Activated naive CD8-positive, alpha-beta T cell treated with anti-CD3 and anti-CD28 coated beads, Interleukin-2, amount 50 U/mL, for 24 hours (primary cell): ENCODE results near the gene ADCY7.

Experiments used
- ATAC-seq: fragments of 150-1000 bp; cut with Tn5 transposase; one replicate; pipeline ENCODE4 v1.10.0; 2021
- DNase-seq: peaks from one replicate; pipeline ENCODE4 v3.0.0; 2021
- H3K27ac Mint-ChIP-seq: one replicate; pipeline ENCODE4 v1.8.0; 2021; ENCODE audit warnings: mild to moderate bottlenecking, mixed read lengths
- H3K27me3 Mint-ChIP-seq: one replicate; pipeline ENCODE4 v1.8.0; 2021; ENCODE audit warnings: mixed read lengths
- H3K36me3 Mint-ChIP-seq: one replicate; pipeline ENCODE4 v1.8.0; 2021; ENCODE audit warnings: low read depth, mixed read lengths
- H3K4me1 Mint-ChIP-seq: one replicate; pipeline ENCODE4 v1.8.0; 2021; ENCODE audit warnings: mixed read lengths
- H3K4me3 Mint-ChIP-seq: one replicate; pipeline ENCODE4 v1.8.0; 2021; ENCODE audit warnings: mild to moderate bottlenecking, moderate library complexity, mixed read lengths
- H3K9me3 Mint-ChIP-seq: one replicate; pipeline ENCODE4 v1.8.0; 2021; ENCODE audit warnings: mixed read lengths

ADCY7 gene

DNA sequence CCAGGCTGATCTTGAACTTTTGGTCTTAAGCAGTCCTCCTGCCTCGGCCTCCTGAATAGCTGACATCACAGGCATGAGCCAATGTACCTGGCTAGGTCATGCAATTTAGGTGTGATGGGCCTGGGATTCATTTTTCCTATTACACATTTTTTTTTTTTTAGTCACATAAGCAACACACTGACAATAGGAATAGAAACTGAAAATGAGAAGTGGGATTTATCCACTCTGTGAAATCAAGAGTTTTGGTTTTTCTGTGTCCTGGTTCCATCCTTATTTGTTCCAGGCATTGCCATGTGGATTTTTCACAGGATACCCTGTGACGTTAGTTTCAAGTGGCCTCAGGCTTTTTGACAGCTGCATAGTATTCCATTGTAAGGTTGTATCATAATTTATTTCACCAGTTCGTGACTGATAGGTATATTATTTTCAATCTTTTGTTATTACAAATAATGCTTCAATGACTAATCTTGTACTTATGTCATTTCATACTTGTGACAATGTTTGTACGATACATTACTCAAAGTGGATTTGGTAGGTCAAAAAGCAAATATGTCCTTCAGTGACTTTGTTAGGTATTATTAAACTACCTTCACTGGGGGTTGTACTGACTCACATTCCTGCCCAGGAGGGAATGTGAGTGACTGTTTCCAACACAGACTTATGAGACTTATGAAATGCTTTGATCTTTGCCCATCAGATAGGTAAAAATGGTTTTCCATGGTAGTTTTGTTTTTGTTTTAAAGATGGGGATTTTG is 10.6 kb downstream of the ADCY7 start:
- no peak for DNase-seq
- H3K36me3 Mint-ChIP-seq = peaks cover 18% of the 10 kb centered on the region
- no peaks in the 10 kb centered on the region for H3K9me3 Mint-ChIP-seq
- peak overlapping the region; percentile 84 for H3K27ac Mint-ChIP-seq
- H3K4me3 Mint-ChIP-seq = peak overlapping the region; percentile 43
- ATAC-seq = peak; percentile 62
- no peaks in the 10 kb centered on the region for H3K27me3 Mint-ChIP-seq
- H3K4me1 Mint-ChIP-seq = peaks cover 96% of the 10 kb centered on the region

DNA sequence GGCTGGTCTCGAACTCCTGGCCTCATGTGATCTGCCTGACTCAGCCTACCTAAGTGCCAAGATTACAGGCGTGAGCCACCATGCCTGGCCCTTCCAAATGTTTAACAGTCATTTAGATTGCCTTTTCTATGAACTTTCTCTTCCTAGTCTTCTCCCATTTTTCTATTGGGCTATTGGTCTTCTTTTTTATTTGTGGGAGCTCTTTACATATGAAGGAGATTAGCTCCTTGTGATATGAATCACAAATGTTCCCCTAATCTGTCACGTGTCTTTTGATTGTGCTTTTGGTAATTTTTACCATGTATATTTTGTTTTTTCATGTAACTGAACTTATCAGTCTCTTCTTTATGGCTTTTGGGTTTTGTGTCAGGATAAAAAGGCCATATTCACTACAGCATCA is 11.9 kb downstream of the ADCY7 start:
- peak overlapping the region; percentile 43 for H3K4me3 Mint-ChIP-seq
- peak overlapping the region; percentile 84 for H3K27ac Mint-ChIP-seq
- no peaks in the 10 kb centered on the region for H3K27me3 Mint-ChIP-seq
- DNase-seq (no peak), ATAC-seq (no peak)
- no peaks in the 10 kb centered on the region for H3K9me3 Mint-ChIP-seq
- H3K36me3 Mint-ChIP-seq = peaks cover 18% of the 10 kb centered on the region
- H3K4me1 Mint-ChIP-seq = peaks cover 97% of the 10 kb centered on the region

- H3K9me3 Mint-ChIP-seq = no peaks in the 10 kb centered on the region
- H3K4me3 Mint-ChIP-seq = peak overlapping the region; percentile 6
- H3K27me3 Mint-ChIP-seq = no peaks in the 10 kb centered on the region
- DNase-seq = no peak
- H3K36me3 Mint-ChIP-seq = peaks cover 18% of the 10 kb centered on the region
- H3K27ac Mint-ChIP-seq = peak overlapping the region; percentile 36
- no peak for ATAC-seq
- peaks cover 97% of the 10 kb centered on the region for H3K4me1 Mint-ChIP-seq
Observed at GRCh38 chr16:50279504-50279865, 13.1 kb downstream of the ADCY7 start.

DNA sequence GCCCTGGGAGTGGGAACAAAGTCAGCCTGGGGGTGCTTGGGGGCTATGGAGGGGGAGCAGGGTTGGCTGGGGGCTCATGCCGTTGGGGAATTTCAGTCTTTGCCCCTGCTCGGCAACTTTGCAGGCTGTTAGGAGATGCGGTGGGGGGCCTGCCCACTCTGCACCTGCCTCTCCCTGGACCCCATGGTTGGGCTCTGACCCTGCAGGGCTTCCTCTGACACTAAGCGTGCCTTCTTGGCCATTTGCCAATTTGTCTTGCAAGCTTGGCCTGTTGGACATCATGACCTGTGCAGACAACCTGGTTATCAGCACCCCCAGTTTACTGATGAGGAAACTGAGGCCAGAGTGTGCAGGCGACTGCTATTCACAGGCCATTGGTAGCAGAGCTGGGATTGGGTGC is 14.6 kb downstream of the ADCY7 start:
- Mint-ChIP-seq H3K36me3 (peaks cover 20% of the 10 kb centered on the region), H3K4me3 (no peak overlapping the region)
- ATAC-seq = no peak

DNA sequence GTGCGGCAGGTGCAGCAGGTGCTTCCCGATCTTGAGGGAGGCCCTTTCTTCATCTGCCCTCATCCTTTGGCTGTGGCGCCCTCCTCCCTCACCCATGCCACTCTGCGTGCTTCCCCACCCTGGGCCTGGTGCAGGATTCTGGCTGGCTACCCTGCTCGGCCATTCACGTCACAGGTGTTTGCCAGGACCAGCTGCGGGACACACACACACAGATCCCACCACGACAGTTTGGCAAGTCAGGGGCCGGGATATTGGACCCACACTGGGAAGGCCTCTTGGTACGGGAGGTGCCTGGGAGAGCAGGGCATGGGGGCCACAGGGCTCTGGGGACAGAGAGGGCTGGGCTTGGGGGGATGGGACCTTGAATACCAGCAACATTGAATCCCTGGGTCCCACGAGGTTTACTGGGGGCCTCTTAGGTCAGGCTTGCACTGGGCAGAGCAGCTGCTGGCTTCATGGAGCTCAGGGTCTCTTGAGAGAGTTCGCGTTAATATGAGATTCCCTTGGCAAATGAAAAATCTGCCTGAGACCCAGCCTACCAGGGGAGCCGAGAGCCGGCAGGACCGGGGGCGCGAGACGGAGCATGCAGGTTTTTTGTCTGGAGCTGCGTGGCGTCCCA is 15.1 kb downstream of the ADCY7 start:
- ATAC-seq (no peak), DNase-seq (no peak)
- Mint-ChIP-seq H3K4me1 (peaks cover 90% of the 10 kb centered on the region), H3K27ac (no peak overlapping the region), H3K36me3 (peaks cover 22% of the 10 kb centered on the region), H3K4me3 (peak overlapping the region; percentile 51), H3K27me3 (no peaks in the 10 kb centered on the region), H3K9me3 (no peaks in the 10 kb centered on the region)

More for the DNA sequence above, 14.6 kb downstream of the ADCY7 start:
- no peak for DNase-seq
- no peaks in the 10 kb centered on the region for H3K27me3 Mint-ChIP-seq
- peaks cover 95% of the 10 kb centered on the region for H3K4me1 Mint-ChIP-seq
- H3K9me3 Mint-ChIP-seq = no peaks in the 10 kb centered on the region
- H3K27ac Mint-ChIP-seq = no peak overlapping the region

- H3K4me3 Mint-ChIP-seq = peak overlapping the region; percentile 51
- H3K27ac Mint-ChIP-seq = peak overlapping the region; percentile 46
- peak; percentile 47 for ATAC-seq
- no peaks in the 10 kb centered on the region for H3K27me3 Mint-ChIP-seq
- H3K36me3 Mint-ChIP-seq = peaks cover 23% of the 10 kb centered on the region
- no peaks in the 10 kb centered on the region for H3K9me3 Mint-ChIP-seq
- peaks cover 84% of the 10 kb centered on the region for H3K4me1 Mint-ChIP-seq
- DNase-seq = peak; percentile 65
Observed at GRCh38 chr16:50282010-50282538, 15.7 kb downstream of the ADCY7 start.

- Mint-ChIP-seq H3K27ac (peak overlapping the region; percentile 46), H3K4me3 (no peak overlapping the region), H3K27me3 (no peaks in the 10 kb centered on the region), H3K36me3 (peaks cover 23% of the 10 kb centered on the region), H3K4me1 (peaks cover 74% of the 10 kb centered on the region), H3K9me3 (no peaks in the 10 kb centered on the region)
- ATAC-seq = no peak
- DNase-seq = no peak
Observed at GRCh38 chr16:50282955-50283631, 16.7 kb downstream of the ADCY7 start.

- peaks cover 62% of the 10 kb centered on the region for H3K4me1 Mint-ChIP-seq
- no peak for DNase-seq
- no peaks in the 10 kb centered on the region for H3K9me3 Mint-ChIP-seq
- H3K36me3 Mint-ChIP-seq = peaks cover 22% of the 10 kb centered on the region
- no peak for ATAC-seq
- H3K4me3 Mint-ChIP-seq = no peak overlapping the region
- peak overlapping the region; percentile 41 for H3K27ac Mint-ChIP-seq
- no peaks in the 10 kb centered on the region for H3K27me3 Mint-ChIP-seq
Observed at GRCh38 chr16:50284131-50284911, 18.0 kb downstream of the ADCY7 start.

GRCh38 chr16:50285406-50286003 is 19.2 kb downstream of the ADCY7 start:
- no peak overlapping the region for H3K27ac Mint-ChIP-seq
- no peak for ATAC-seq
- DNase-seq = no peak
- no peaks in the 10 kb centered on the region for H3K9me3 Mint-ChIP-seq
- H3K27me3 Mint-ChIP-seq = no peaks in the 10 kb centered on the region
- H3K4me1 Mint-ChIP-seq = peaks cover 50% of the 10 kb centered on the region
- no peak overlapping the region for H3K4me3 Mint-ChIP-seq
- H3K36me3 Mint-ChIP-seq = peaks cover 25% of the 10 kb centered on the region

- Mint-ChIP-seq H3K36me3 (peaks cover 25% of the 10 kb centered on the region), H3K9me3 (no peaks in the 10 kb centered on the region), H3K4me3 (no peak overlapping the region), H3K27ac (no peak overlapping the region), H3K27me3 (no peaks in the 10 kb centered on the region), H3K4me1 (peaks cover 39% of the 10 kb centered on the region)
- DNase-seq (no peak), ATAC-seq (no peak)
Observed at GRCh38 chr16:50286681-50287080, 20.3 kb downstream of the ADCY7 start.

DNA sequence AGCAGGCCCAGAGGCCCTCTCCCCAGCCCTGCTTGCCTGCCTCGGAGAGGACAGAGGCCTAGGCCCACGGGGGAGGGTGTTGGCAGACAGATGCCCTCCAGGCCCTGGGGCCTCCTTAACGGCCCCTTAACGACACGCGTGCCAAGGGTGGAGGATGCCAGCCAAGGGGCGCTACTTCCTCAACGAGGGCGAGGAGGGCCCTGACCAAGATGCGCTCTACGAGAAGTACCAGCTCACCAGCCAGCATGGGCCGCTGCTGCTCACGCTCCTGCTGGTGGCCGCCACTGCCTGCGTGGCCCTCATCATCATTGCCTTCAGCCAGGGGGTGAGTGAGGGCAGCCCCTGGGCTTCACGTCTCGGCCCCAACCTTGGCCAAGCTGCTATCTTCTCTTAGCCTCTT is 21.7 kb downstream of the ADCY7 start:
- no peak for DNase-seq
- no peak for ATAC-seq
- Mint-ChIP-seq H3K4me3 (no peak overlapping the region), H3K36me3 (peaks cover 28% of the 10 kb centered on the region), H3K4me1 (peaks cover 27% of the 10 kb centered on the region), H3K27me3 (no peaks in the 10 kb centered on the region), H3K27ac (no peak overlapping the region), H3K9me3 (no peaks in the 10 kb centered on the region)

DNA sequence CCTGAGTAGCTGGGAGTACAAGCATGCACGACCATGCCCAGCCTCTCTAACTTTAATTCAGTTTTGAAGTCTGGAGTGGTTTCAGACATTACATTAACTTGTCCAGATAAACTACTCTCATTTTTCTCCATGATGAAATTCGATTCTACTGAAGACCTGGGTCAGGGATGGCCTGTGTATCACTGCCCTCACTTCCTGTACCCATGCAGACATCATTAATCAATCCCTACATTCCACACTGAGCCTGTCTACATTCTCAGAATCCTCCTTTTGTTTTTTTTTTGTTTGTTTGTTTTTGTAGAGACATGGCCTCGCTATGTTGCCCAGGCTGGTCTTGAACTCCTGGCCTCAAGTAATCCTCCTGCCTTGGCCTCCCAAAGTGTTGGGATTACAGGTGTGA is 22.6 kb downstream of the ADCY7 start:
- Mint-ChIP-seq H3K27ac (no peak overlapping the region), H3K9me3 (no peaks in the 10 kb centered on the region), H3K36me3 (peaks cover 29% of the 10 kb centered on the region), H3K27me3 (no peaks in the 10 kb centered on the region), H3K4me3 (no peak overlapping the region), H3K4me1 (peaks cover 18% of the 10 kb centered on the region)
- no peak for ATAC-seq
- DNase-seq = no peak

DNA sequence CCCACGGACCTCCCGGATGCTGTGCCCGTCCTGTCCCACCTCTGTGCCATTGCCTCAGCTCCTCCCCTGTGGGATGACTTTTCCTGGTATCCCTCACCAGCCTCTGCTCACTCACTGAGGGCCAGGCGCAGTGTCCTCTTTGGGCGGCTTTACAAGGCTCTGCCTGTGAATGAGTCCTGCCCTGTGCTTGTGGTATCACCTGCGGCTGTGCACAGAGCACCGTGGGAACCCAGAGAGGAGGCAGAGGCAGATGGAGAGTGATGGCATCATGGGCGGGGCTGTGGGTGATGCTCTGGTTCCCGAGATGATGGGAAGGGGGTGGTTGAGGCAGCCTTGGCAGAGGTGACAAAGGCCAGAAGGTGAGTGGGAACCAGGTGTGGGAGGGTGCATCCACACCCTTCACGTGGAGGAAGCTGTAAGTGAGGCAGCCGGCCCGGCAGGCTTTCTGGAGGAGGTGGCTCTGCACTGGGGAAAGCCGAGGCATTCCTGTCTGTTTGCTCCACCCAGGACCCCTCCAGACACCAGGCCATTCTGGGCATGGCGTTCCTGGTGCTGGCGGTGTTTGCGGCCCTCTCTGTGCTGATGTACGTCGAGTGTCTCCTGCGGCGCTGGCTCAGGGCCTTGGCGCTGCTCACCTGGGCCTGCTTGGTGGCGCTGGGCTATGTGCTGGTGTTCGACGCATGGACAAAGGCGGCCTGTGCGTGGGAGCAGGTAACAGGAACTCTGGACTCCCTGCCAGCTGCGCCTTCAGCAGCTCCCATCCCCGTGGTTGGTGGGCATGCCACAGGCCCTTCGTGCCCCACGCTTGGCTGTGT is 23.8 kb downstream of the ADCY7 start:
- H3K4me3 Mint-ChIP-seq = no peak overlapping the region
- peaks cover 33% of the 10 kb centered on the region for H3K36me3 Mint-ChIP-seq
- ATAC-seq (no peak), DNase-seq (no peak)
- H3K27me3 Mint-ChIP-seq = no peaks in the 10 kb centered on the region
- H3K27ac Mint-ChIP-seq = no peak overlapping the region
- H3K4me1 Mint-ChIP-seq = peaks cover 6% of the 10 kb centered on the region
- no peaks in the 10 kb centered on the region for H3K9me3 Mint-ChIP-seq
